Ovary (tissue), 9 donors: Measurements from ENCODE around the gene RASGRP4. TPM values are rescaled to one million over a fixed set of nuclear protein-coding genes. Genes with fewer than 3 reads are reported as not detected.

Source experiments
- DNase-seq, 5 donors: peaks; one replicate each; pipeline ENCODE4 v3.0.0-alpha.2; 2019 to 2020
- H3K27ac ChIP-seq, 2 donors: fragments of 200-600 bp; one replicate each; pipeline versions ENCODE4 v1.5.1 to v1.8.0; 2019 to 2022
- H3K27me3 ChIP-seq: fragments of 200-600 bp; one replicate; pipeline ENCODE4 v1.8.0; 2022
- H3K36me3 ChIP-seq: fragments of 200-600 bp; sonication (generic); one replicate; pipeline ENCODE4 v1.5.1; 2019
- H3K4me1 ChIP-seq: one replicate; pipeline ENCODE4 v1.8.1; 2013; ENCODE audit warnings: mild to moderate bottlenecking, moderate library complexity; ENCODE audit not compliant: insufficient read depth
- H3K4me3 ChIP-seq: fragments of 200-600 bp; sonication (generic); one replicate; pipeline ENCODE4 v1.5.1; 2017
- H3K9me3 ChIP-seq, 2 donors: fragments of 200-600 bp in 1 of 2; sonication (generic) in 1 of 2; one replicate each; pipeline versions ENCODE4 v1.5.1 to v1.8.1; 2013 to 2019; ENCODE audit warnings: mild to moderate bottlenecking in 1 of 2, moderate library complexity in 1 of 2
- EP300 ChIP-seq: sonication (generic); formaldehyde crosslinking; IDR thresholded peaks from one replicate; pipeline ENCODE4 v1.6.1; 2017; ENCODE audit warnings: antibody characterized with exemption
- POLR2A ChIP-seq: fragments of 450-650 bp; IDR thresholded peaks from one replicate; pipeline ENCODE4 v1.6.1; 2017; ENCODE audit warnings: antibody characterized with exemption, mild to moderate bottlenecking, moderate library complexity
- WGBS, 3 donors: extraction: QIAGEN DNeasy Blood & Tissue Kit in 1 of 3; methylation state at CpG; one replicate each; pipeline versions ENCODE4 v1.1.5 to v1.1.7; 2013 to 2017; 5-methylcytosine and 5-hydroxymethylcytosine counted together
- intact Hi-C, 4 donors: fragments of 100-400 bp; cut with DNase I; formaldehyde crosslinking; loops; one replicate each; pipeline versions ENCODE4 v1.11.0 to v1.15.1; 2022 to 2023
- polyA plus RNA-seq, 2 donors: library from polyadenylated mRNA; stranded (reverse); fragments of 200-250 nt in 1 of 2; fragments of 350-450 nt in 1 of 2; fragmentation: Illumina TruSeq in 1 of 2; extraction: RNeasy Lipid Tissue Mini Kit (QIAGEN cat#74804) in 1 of 2; gene quantifications; one replicate each; pipeline ENCODE4 v1.2.3, GENCODE V29; 2013 to 2014
- total RNA-seq, 7 donors: library from RNA; depleted of rRNA in 2 of 7; stranded (reverse); fragments of >200 nt in 2 of 7; fragmentation: NEBNext Ultra II Directional in 3 of 7; extraction: Animal tissue kit (Norgen Biotek cat#: 25700) in 3 of 7; gene quantifications; one replicate each; pipeline versions ENCODE4 v1.1.0 to v1.2.4, GENCODE V29; 2016 to 2023
- TF ChIP-seq, protein P1 (sequence below), 3 donors: fragments of 450-650 bp in 2 of 3; fragments of 200-600 bp in 1 of 3; IDR thresholded peaks; one replicate each; pipeline versions ENCODE4 v1.5.1 to v1.8.0; 2016 to 2022; ENCODE audit warnings: antibody characterized with exemption in 3 of 3, mild to moderate bottlenecking in 1 of 3
- donor health status: DM: no; HTN: no; CAD: no; lungs with moderate emphysema.
- donor health status: DM: no; HTN: no; CAD: no.
- donor health status: Bipolar disorder and iron deficiency.
- donor health status: DM: yes; HTN: yes; CAD: no.
- donor health status: DM: no; HTN: no; CAD: no.
- donor health status: DM: yes; HTN: yes; CAD: no.

The RASGRP4 gene
- total and polyA plus RNA-seq, 9 donors, result 0.45 to 2.5 (median 0.84) TPM

DNA sequence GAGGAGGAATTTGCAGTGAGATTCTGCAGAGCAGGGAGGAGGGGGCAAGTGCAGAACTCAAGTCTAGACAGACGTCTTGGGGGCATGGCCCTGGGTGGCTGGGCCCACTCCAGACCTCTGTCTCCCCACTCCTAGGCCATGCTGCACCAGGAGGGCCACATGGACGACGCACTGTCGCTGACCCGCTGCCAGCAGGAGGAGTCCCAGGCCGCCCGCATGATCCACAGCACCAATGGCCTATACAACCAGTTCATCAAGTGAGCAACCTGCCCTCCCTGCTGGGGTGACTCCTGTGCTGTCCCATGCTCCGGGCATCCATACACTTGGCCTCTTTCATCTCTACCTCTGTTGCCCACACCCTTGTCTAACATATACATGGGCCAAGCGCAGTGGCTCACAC is 25.6 kb upstream of the RASGRP4 start:
- H3K4me1 ChIP-seq, result no peaks in the 10 kb centered on the region
- H3K27me3 ChIP-seq, result no peaks in the 10 kb centered on the region
- H3K36me3 ChIP-seq, result no peaks in the 10 kb centered on the region
- no peaks in the 10 kb centered on the region for H3K9me3 ChIP-seq
- TF ChIP-seq EP300 (no peak), POLR2A (no peak)
- TF ChIP-seq, protein P1, sequence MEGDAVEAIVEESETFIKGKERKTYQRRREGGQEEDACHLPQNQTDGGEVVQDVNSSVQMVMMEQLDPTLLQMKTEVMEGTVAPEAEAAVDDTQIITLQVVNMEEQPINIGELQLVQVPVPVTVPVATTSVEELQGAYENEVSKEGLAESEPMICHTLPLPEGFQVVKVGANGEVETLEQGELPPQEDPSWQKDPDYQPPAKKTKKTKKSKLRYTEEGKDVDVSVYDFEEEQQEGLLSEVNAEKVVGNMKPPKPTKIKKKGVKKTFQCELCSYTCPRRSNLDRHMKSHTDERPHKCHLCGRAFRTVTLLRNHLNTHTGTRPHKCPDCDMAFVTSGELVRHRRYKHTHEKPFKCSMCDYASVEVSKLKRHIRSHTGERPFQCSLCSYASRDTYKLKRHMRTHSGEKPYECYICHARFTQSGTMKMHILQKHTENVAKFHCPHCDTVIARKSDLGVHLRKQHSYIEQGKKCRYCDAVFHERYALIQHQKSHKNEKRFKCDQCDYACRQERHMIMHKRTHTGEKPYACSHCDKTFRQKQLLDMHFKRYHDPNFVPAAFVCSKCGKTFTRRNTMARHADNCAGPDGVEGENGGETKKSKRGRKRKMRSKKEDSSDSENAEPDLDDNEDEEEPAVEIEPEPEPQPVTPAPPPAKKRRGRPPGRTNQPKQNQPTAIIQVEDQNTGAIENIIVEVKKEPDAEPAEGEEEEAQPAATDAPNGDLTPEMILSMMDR (IDR thresholded peaks at IDR 0.05), result no peak
- DNase-seq, result no peak
- no peak overlapping the region for H3K27ac ChIP-seq
- H3K4me3 ChIP-seq, result no peak overlapping the region
- intact Hi-C loops, result no loop called here
- WGBS, 3 donors, result 80 to 84% (median 81%) methylated on average over 9 of the region's 9 CpGs

DNA sequence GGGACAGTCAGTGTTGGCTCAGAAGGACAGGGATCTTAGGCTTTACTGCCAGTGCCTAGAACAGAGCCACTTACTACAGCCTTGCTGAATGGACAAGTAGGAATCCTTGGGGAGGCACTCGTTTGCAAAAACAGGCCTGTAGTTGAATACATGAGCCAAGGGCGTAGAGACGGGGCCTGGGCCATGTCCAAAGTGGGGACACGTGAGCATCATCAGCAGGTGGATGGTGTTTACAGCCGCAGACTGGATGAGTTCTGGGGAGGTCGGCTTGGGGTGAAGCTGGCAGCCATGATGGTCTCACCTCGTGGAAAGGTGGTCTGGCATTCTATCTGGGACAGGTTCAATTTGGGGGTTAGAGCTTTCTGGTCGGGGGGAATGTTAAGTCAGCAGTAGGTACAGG is 25.0 kb upstream of the RASGRP4 start:
- no peak overlapping the region for H3K4me3 ChIP-seq
- WGBS, 3 donors, result 70 to 77% (median 76%) methylated on average over 8 of the region's 8 CpGs
- H3K36me3 ChIP-seq, result no peaks in the 10 kb centered on the region
- no peak for DNase-seq
- H3K27me3 ChIP-seq, result no peaks in the 10 kb centered on the region
- TF ChIP-seq EP300 (no peak), POLR2A (no peak)
- TF ChIP-seq, protein P1 (IDR thresholded peaks at IDR 0.05), result no peak
- intact Hi-C loops, result no loop called here
- no peaks in the 10 kb centered on the region for H3K4me1 ChIP-seq
- H3K27ac ChIP-seq, result no peak overlapping the region
- no peaks in the 10 kb centered on the region for H3K9me3 ChIP-seq

- no peaks in the 10 kb centered on the region for H3K9me3 ChIP-seq
- no peak for TF ChIP-seq EP300
- TF ChIP-seq, protein P1 (IDR thresholded peaks at IDR 0.05), result no peak
- no peak for TF ChIP-seq POLR2A
- no peak overlapping the region for H3K27ac ChIP-seq
- 76 to 82% (median 79%) methylated on average over 5 of the region's 5 CpGs for WGBS, 3 donors
- H3K4me1 ChIP-seq, result no peaks in the 10 kb centered on the region
- H3K27me3 ChIP-seq, result no peaks in the 10 kb centered on the region
- DNase-seq, result no peak
- no peak overlapping the region for H3K4me3 ChIP-seq
- no peaks in the 10 kb centered on the region for H3K36me3 ChIP-seq
- intact Hi-C loops, result no loop called here
Observed at GRCh38 chr19:38449518-38449917, 23.5 kb upstream of the RASGRP4 start.

DNA sequence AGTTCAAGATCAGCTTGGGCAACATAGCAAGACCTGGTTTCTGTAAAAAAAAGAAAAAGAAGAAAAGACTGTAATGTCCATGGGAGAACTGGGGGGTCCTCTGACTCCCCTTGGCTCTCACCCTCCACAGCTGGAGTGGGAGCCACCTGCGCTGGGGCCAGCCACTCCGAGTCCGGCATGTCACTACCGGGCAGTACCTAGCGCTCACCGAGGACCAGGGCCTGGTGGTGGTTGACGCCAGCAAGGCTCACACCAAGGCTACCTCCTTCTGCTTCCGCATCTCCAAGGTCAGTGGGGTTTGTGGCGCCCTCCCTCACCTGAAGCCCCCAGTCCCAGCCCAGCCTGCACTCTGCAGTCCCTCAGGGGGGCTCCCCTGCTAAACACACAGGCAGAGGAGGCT is 22.2 kb upstream of the RASGRP4 start:
- Histone ChIP-seq H3K9me3 (no peaks in the 10 kb centered on the region), H3K27ac (no peak overlapping the region), H3K4me1 (no peaks in the 10 kb centered on the region), H3K4me3 (no peak overlapping the region), H3K36me3 (no peaks in the 10 kb centered on the region), H3K27me3 (no peaks in the 10 kb centered on the region)
- DNase-seq, result no peak
- intact Hi-C loops, result no loop called here
- no peak for TF ChIP-seq POLR2A
- TF ChIP-seq, protein P1 (IDR thresholded peaks at IDR 0.05), result no peak
- no peak for TF ChIP-seq EP300
- 76 to 88% (median 87%) methylated on average over 9 of the region's 9 CpGs for WGBS, 3 donors

DNA sequence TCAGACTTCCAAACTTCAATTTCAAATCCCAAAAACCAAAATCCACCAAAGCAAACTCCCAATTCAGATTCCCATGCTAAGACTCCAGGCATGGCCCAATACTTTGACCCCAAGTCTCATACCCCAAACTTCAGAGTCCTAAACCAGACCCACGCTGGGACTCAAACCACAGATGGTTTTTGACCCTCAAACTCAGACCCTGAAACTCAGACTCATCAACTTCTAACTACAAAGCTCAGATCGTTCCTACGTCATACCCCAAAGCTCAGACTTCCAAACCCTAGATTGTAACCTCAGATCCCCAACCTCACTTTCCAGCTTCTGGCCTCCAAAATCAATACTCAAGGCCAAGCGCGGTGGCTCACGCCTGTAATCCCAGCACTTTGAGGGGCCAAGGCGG is 19.3 kb upstream of the RASGRP4 start:
- Histone ChIP-seq H3K4me3 (no peak overlapping the region), H3K9me3 (no peaks in the 10 kb centered on the region), H3K36me3 (no peaks in the 10 kb centered on the region), H3K27ac (no peak overlapping the region), H3K4me1 (no peaks in the 10 kb centered on the region), H3K27me3 (no peaks in the 10 kb centered on the region)
- intact Hi-C loops, result no loop called here
- WGBS, 3 donors, result 90 to 97% (median 91%) methylated on average over 7 of the region's 7 CpGs
- TF ChIP-seq EP300, result no peak
- TF ChIP-seq, protein P1 (IDR thresholded peaks at IDR 0.05), result no peak
- TF ChIP-seq POLR2A, result no peak
- no peak for DNase-seq
